ENCODE data around the gene TRIM4. TPM values are rescaled to one million over a fixed set of nuclear protein-coding genes. Genes with fewer than 3 reads are reported as not detected.
"Not testable (repeated sequence)": the region's sequence is repeated elsewhere in the genome, so short reads cannot be mapped to it uniquely, and the experiment has no call there.

Gene TRIM4
- total and polyA plus RNA-seq, 10 donors: 14.3 to 58.5 (median 36.1) TPM

GRCh38 chr7:99944497-99945070 is 25.3 kb upstream of the TRIM4 start:
- Histone ChIP-seq H3K4me3 (no peak overlapping the region), H3K9me3 (no peaks in the 10 kb centered on the region), H3K27me3 (replicated peaks in 1 of 7) (peaks cover 0 to 46% (median 0%) of the 10 kb centered on the region in 7 donors), H3K27ac (no peak overlapping the region), H3K4me1 (no peaks in the 10 kb centered on the region), H3K36me3 (no peaks in the 10 kb centered on the region)
- TF ChIP-seq POLR2AphosphoS5 (IDR thresholded peaks at IDR 0.05) (no peak), CTCF (IDR thresholded peaks at IDR 0.05 in 8 of 11, conservative IDR thresholded peaks at IDR 0.05 in 3 of 11) (no peak), POLR2A (IDR thresholded peaks at IDR 0.05) (no peak)
- 62 to 73% (median 65%) methylated on average over 4 of the region's 4 CpGs for WGBS, 5 donors
- intact Hi-C loops (cut with DNase I; ENCODE audit: low total_unique reads): no loop called here
- no peak for DNase-seq

- Histone ChIP-seq H3K4me1 (no peaks in the 10 kb centered on the region), H3K4me3 (no peak overlapping the region), H3K36me3 (no peaks in the 10 kb centered on the region), H3K27ac (no peak overlapping the region), H3K9me3 (peaks cover 0 to 6% (median under 1%) of the 10 kb centered on the region in 8 donors), H3K27me3 (replicated peaks in 1 of 7) (peaks cover 0 to 44% (median 0%) of the 10 kb centered on the region in 7 donors)
- DNase-seq: no peak
- WGBS, 5 donors: 19 to 32% (median 31%) methylated on average over 14 of the region's 14 CpGs
- intact Hi-C loops (cut with DNase I; ENCODE audit: low total_unique reads): no loop called here
- TF ChIP-seq CTCF (IDR thresholded peaks at IDR 0.05 in 8 of 11, conservative IDR thresholded peaks at IDR 0.05 in 3 of 11): no peak
- no peak for TF ChIP-seq POLR2A (IDR thresholded peaks at IDR 0.05)
- TF ChIP-seq POLR2AphosphoS5 (IDR thresholded peaks at IDR 0.05): no peak
These were observed 24.5 kb upstream of the TRIM4 start for GRCh38 chr7:99943641-99944496.

GRCh38 chr7:99938296-99938695 is 19.0 kb upstream of the TRIM4 start:
- no peak overlapping the region for H3K4me3 ChIP-seq
- no peaks in the 10 kb centered on the region for H3K36me3 ChIP-seq
- peaks cover 0 to 17% (median 9%) of the 10 kb centered on the region in 8 donors for H3K9me3 ChIP-seq
- 74 to 93% (median 89%) methylated on average over 2 of the region's 2 CpGs for WGBS, 5 donors
- DNase-seq: no peak
- peaks cover 0 to 26% (median 0%) of the 10 kb centered on the region in 7 donors for H3K27me3 ChIP-seq (replicated peaks in 1 of 7)
- TF ChIP-seq POLR2AphosphoS5 (IDR thresholded peaks at IDR 0.05): no peak
- TF ChIP-seq POLR2A (IDR thresholded peaks at IDR 0.05): no peak
- TF ChIP-seq CTCF (IDR thresholded peaks at IDR 0.05 in 8 of 11, conservative IDR thresholded peaks at IDR 0.05 in 3 of 11): no peak
- no peaks in the 10 kb centered on the region for H3K4me1 ChIP-seq
- intact Hi-C loops (cut with DNase I; ENCODE audit: low total_unique reads): no loop called here
- H3K27ac ChIP-seq: no peak overlapping the region

GRCh38 chr7:99935009-99935408 is 15.7 kb upstream of the TRIM4 start:
- H3K27ac ChIP-seq; H3K36me3 ChIP-seq; H3K4me1 ChIP-seq; DNase-seq; intact Hi-C loops (cut with DNase I; ENCODE audit: low total_unique reads); H3K4me3 ChIP-seq: not testable (repeated sequence)
- peaks cover 0 to 18% (median 0%) of the 10 kb centered on the region in 7 donors for H3K27me3 ChIP-seq (replicated peaks in 1 of 7)
- 38 to 55% (median 47%) methylated on average over 4 of the region's 4 CpGs for WGBS, 5 donors
- H3K9me3 ChIP-seq: peaks cover 0 to 17% (median 9%) of the 10 kb centered on the region in 8 donors
